Mucosa of descending colon (tissue), 3 donors: ENCODE measurements around the gene SSR4. TPM values are rescaled to one million over a fixed set of nuclear protein-coding genes. Genes with fewer than 3 reads are reported as not detected.

Experiments
- ATAC-seq: fragments of 200-7000 bp; cut with Tn5 transposase; one replicate; pipeline ENCODE4 v1.9.1; 2020; ENCODE audit warnings: mild to moderate bottlenecking, moderate library complexity
- DNase-seq, 3 donors: peaks; one replicate each; pipeline ENCODE4 v3.0.0-alpha.2; 2020
- H3K36me3 ChIP-seq: fragments of 200-600 bp; one replicate; pipeline ENCODE4 v1.8.0; 2021; ENCODE audit warnings: low read depth, mild to moderate bottlenecking
- H3K4me1 ChIP-seq: fragments of 200-600 bp; one replicate; pipeline ENCODE4 v1.8.0; 2021; ENCODE audit warnings: low read depth, mild to moderate bottlenecking
- H3K4me3 ChIP-seq: fragments of 200-600 bp; one replicate; pipeline ENCODE4 v1.8.0; 2021; ENCODE audit warnings: mild to moderate bottlenecking
- H3K9me3 ChIP-seq: fragments of 200-600 bp; one replicate; pipeline ENCODE4 v1.8.0; 2021; ENCODE audit warnings: mild to moderate bottlenecking
- CTCF ChIP-seq: fragments of 200-600 bp; IDR thresholded peaks from one replicate; pipeline ENCODE4 v1.8.0; 2022; ENCODE audit warnings: antibody characterized with exemption, mild to moderate bottlenecking
- intact Hi-C, 2 donors: fragments of 100-400 bp; cut with DNase I in 1 of 2; cut with micrococcal nuclease in 1 of 2; formaldehyde crosslinking; loops; one replicate each; pipeline versions ENCODE4 v1.11.0 to v1.11.1; 2022; cut with DNase I, micrococcal nuclease
- total RNA-seq, 3 donors: library from RNA; stranded (reverse); fragmentation: NEBNext Ultra II Directional in 2 of 3; extraction: Animal tissue kit (Norgen Biotek cat#: 25700) in 2 of 3; gene quantifications; one replicate each; pipeline versions ENCODE4 v1.2.1 to v1.2.4, GENCODE V29; 2021 to 2023
- donor health status: DM: no; HTN: no; CAD: no; lungs with moderate emphysema.
- donor health status: DM: no; HTN: no; CAD: no.
- donor health status: DM: no; HTN: yes; CAD: no.

Gene SSR4
- total RNA-seq, 3 donors from 2014 or later: 129 to 297 (median 174) TPM

DNA sequence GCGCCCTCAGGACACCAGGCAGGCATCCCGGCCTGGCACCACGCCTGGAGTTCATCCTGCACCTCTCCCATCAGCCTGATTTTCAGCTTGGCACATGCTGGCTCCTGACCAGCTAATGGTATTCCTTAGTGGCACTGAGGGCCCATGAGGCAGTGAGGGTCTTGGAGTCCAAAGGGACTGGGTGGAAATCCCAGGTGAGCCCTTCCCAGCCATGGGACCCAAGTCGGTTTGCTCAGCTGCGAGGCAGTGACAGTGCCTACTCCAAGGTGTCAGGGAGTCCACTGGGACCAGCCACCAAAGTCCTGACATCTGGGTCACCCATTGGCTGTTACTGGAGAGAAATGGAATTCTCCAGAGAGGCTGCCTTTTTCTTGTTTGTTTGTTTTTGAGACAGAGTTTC, 4.9 kb downstream of the SSR4 start:
- H3K9me3 ChIP-seq: no peaks in the 10 kb centered on the region
- H3K4me1 ChIP-seq: no peaks in the 10 kb centered on the region
- TF ChIP-seq CTCF: no peak
- DNase-seq: no peak
- H3K36me3 ChIP-seq: no peaks in the 10 kb centered on the region
- intact Hi-C loops: no loop called here
- H3K4me3 ChIP-seq: no peak overlapping the region
- ATAC-seq: no peak

DNA sequence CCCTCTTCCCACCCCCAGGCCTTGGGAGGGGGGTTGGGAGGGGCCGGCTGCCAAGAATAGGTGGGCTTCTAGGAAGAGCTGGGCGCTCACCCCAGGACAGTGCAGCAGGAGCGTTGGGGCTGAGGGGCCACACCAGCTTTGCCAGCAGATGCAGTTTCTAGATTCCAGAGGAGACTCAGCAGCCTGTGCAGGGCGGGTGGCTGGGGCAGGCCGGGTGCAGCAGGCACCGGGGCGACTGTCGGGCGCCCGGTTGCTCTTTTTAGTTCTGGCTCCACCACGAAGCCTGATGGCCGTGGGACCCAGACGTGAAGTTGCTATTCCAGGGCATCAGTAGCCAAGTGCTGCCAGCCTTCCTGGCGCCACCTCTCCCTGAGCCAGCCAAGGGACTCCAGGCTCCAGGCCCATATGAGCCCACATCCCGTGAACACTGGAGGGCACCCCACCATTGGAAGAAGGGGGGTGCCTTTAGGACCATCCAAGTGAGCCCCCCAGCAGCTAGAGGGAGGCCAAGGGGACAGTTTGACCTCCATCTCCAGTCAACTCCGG, 5.8 kb downstream of the SSR4 start:
- H3K9me3 ChIP-seq: no peaks in the 10 kb centered on the region
- intact Hi-C loops: no loop called here
- DNase-seq (no peak), ATAC-seq (no peak)
- no peaks in the 10 kb centered on the region for H3K4me1 ChIP-seq
- no peak for TF ChIP-seq CTCF
- H3K36me3 ChIP-seq: no peaks in the 10 kb centered on the region
- H3K4me3 ChIP-seq: no peak overlapping the region

DNA sequence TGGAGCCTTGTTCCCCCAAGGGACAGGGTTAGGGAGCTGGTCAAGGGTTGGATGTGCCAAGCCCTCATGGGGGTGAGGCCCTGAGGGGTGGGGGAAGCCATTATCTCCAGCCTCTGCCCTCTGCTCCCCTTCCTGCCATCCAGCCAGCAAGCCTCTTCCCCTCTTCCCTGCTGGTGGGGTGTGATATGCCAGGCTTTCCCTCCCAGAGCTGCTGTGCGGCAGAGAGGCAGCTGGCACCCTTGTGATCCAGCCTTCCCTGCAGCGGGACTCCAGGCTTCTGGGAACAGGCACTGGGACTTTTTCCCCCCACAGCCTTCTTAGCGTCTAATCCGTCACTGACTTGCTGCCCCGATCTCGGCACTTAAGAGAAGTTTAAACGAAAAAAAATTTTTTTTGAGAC, 6.3 kb downstream of the SSR4 start:
- H3K9me3 ChIP-seq: no peaks in the 10 kb centered on the region
- TF ChIP-seq CTCF: no peak
- H3K4me1 ChIP-seq: no peaks in the 10 kb centered on the region
- no peak for DNase-seq
- no peak for ATAC-seq
- H3K4me3 ChIP-seq: no peak overlapping the region
- intact Hi-C loops: no loop called here
- no peaks in the 10 kb centered on the region for H3K36me3 ChIP-seq

GRCh38 chrX:153801669-153802068, 7.2 kb downstream of the SSR4 start:
- Histone ChIP-seq H3K4me3 (no peak overlapping the region), H3K4me1 (no peaks in the 10 kb centered on the region), H3K36me3 (no peaks in the 10 kb centered on the region), H3K9me3 (no peaks in the 10 kb centered on the region)
- intact Hi-C loops: no loop called here
- no peak for ATAC-seq
- no peak for DNase-seq
- TF ChIP-seq CTCF: no peak

GRCh38 chrX:153802513-153803045, 8.1 kb downstream of the SSR4 start:
- DNase-seq (no peak), ATAC-seq (no peak)
- H3K4me3 ChIP-seq: no peak overlapping the region
- H3K9me3 ChIP-seq: no peaks in the 10 kb centered on the region
- no peaks in the 10 kb centered on the region for H3K4me1 ChIP-seq
- intact Hi-C loops: no loop called here
- H3K36me3 ChIP-seq: no peaks in the 10 kb centered on the region
- TF ChIP-seq CTCF: no peak
